ENCODE measurements around the gene STK25. TPM values are rescaled to one million over a fixed set of nuclear protein-coding genes. Genes with fewer than 3 reads are reported as not detected.

STK25 gene
- total and polyA plus RNA-seq, 10 of the 15 experiments (the other 5 are each of a cell fraction or from before 2014, with no cell fraction given): 6.0 to 154 (median 89.3) TPM

DNA sequence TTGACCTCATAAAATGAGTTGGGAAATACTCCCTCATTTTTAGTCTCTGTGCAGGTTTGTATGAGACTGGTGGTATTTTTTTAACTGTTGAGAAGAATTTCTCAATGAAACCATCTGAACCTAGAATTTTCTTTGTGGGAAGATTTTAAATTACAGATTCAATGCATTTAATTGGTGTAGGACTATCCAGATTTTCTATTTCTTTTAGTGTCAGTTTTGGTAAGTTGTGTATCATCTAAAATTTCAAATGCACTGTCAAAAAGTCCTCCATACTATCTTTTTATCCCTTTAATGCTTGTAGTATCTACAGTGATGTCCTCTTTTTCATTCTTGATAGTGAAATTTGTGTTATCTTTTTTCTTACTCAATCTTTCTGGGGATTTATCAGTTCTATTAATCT, 48.4 kb upstream of the STK25 start:
- intact Hi-C loops (cut with micrococcal nuclease; ENCODE audit: unreplicated experiment): no loop called here
- in situ Hi-C loops (cut with MboI): no loop called here

GRCh38 chr2:241555711-241556110, 47.3 kb upstream of the STK25 start:
- no peaks in the 10 kb centered on the region for H4K20me1 ChIP-seq (ENCODE audit: control insufficient read depth, insufficient read depth)
- no peak overlapping the region for H3K4me3 ChIP-seq
- SMC1A ChIA-PET (ENCODE audit: uncharacterized antibody, unreplicated experiment): no interaction called here
- no peak for DNase-seq (ENCODE audit: low read depth, low spot score)
- no peaks in the 10 kb centered on the region for H3K79me2 ChIP-seq (ENCODE audit: control insufficient read depth, insufficient read depth, low read length)
- POLR2A ChIA-PET: no interaction called here
- in situ Hi-C loops (cut with MboI) (no loop called here), intact Hi-C loops (cut with micrococcal nuclease; ENCODE audit: unreplicated experiment) (no loop called here)
- CTCF ChIA-PET: no interaction called here
- no peak for ATAC-seq
- RAD21 ChIA-PET (ENCODE audit: unreplicated experiment): no interaction called here
- WGBS (ENCODE audit: insufficient coverage, insufficient replicate concordance, low lambda C conversion rate, missing lambda C conversion rate): 2% methylated on average over 3 of the region's 3 CpGs
- H3K36me3 ChIP-seq (ENCODE audit: control insufficient read depth in 2 of 2, insufficient read depth in 2 of 2, low read length in 1 of 2): no peaks in the 10 kb centered on the region
- no peak for FAIRE-seq
- no TSS peak for BruUV-seq (replicated peaks)
- H3K4me1 ChIP-seq (ENCODE audit: control insufficient read depth, insufficient read depth, low read length): no peaks in the 10 kb centered on the region
- H3K9me3 ChIP-seq (replicated peaks; ENCODE audit: control insufficient read depth, insufficient read depth, low read length): no peaks in the 10 kb centered on the region; the same call in 2 of the 3 replicates
- H3K27ac ChIP-seq (ENCODE audit: control insufficient read depth, insufficient read depth): no peak overlapping the region
- no peaks in the 10 kb centered on the region; a peak in 2 of 4 replicates for H3K27me3 ChIP-seq (replicated peaks in 1 of 2; ENCODE audit: control insufficient read depth in 2 of 2, insufficient read depth in 2 of 2, low read length in 1 of 2)
- no peak overlapping the region for H2AFZ ChIP-seq (ENCODE audit: control insufficient read depth, low read depth, low read length)
- no peak overlapping the region for H3K4me2 ChIP-seq (ENCODE audit: control insufficient read depth, insufficient read depth)
- H3K9ac ChIP-seq (ENCODE audit: control insufficient read depth, insufficient read depth, low read length): no peak overlapping the region
- TF ChIP-seq CBFB (IDR thresholded peaks at IDR 0.05; ENCODE audit: low read depth): no peak
- TF ChIP-seq CEBPB (IDR thresholded peaks at IDR 0.05; ENCODE audit: borderline replicate concordance in 1 of 2, low read depth in 2 of 2, low read length in 2 of 2): no peak
- TF ChIP-seq EGR1 (IDR thresholded peaks at IDR 0.05; ENCODE audit: borderline replicate concordance in 1 of 2, low read depth in 2 of 2, low read length in 2 of 2): no peak
- TF ChIP-seq IKZF1 (conservative IDR thresholded peaks at IDR 0.05): no peak
- TF ChIP-seq, protein P1, sequence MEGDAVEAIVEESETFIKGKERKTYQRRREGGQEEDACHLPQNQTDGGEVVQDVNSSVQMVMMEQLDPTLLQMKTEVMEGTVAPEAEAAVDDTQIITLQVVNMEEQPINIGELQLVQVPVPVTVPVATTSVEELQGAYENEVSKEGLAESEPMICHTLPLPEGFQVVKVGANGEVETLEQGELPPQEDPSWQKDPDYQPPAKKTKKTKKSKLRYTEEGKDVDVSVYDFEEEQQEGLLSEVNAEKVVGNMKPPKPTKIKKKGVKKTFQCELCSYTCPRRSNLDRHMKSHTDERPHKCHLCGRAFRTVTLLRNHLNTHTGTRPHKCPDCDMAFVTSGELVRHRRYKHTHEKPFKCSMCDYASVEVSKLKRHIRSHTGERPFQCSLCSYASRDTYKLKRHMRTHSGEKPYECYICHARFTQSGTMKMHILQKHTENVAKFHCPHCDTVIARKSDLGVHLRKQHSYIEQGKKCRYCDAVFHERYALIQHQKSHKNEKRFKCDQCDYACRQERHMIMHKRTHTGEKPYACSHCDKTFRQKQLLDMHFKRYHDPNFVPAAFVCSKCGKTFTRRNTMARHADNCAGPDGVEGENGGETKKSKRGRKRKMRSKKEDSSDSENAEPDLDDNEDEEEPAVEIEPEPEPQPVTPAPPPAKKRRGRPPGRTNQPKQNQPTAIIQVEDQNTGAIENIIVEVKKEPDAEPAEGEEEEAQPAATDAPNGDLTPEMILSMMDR (IDR thresholded peaks at IDR 0.05 in 2 of 3, conservative IDR thresholded peaks at IDR 0.05 in 1 of 3; ENCODE audit: control insufficient read depth in 2 of 3, extremely low read depth in 1 of 3, insufficient read depth in 1 of 3, low read depth in 3 of 3, low read length in 3 of 3): no peak
- TF ChIP-seq MTA2 (IDR thresholded peaks at IDR 0.05; ENCODE audit: low read depth): no peak
- no peak for TF ChIP-seq HCFC1 (IDR thresholded peaks at IDR 0.05; ENCODE audit: low read length)

More for the DNA sequence above, 48.4 kb upstream of the STK25 start:
- POLR2A ChIA-PET: interaction anchor here (0.7 kb wide), 1 partner anchor 132 kb away, joined by 3 read pairs; no protein-coding TSS in a partner anchor
- CTCF ChIA-PET: interaction anchor here (0.7 kb wide), 1 partner anchor 384 kb away, joined by 4 read pairs; no protein-coding TSS in a partner anchor
- RAD21 ChIA-PET (ENCODE audit: unreplicated experiment): interaction anchor here (0.7 kb wide), 1 partner anchor 97 kb away, joined by 3 read pairs; no protein-coding TSS in a partner anchor
- Histone ChIP-seq H3K4me3 (no peak overlapping the region), H3K36me3 (ENCODE audit: control insufficient read depth in 2 of 2, insufficient read depth in 2 of 2, low read length in 1 of 2) (no peaks in the 10 kb centered on the region), H3K27me3 (replicated peaks in 1 of 2; ENCODE audit: control insufficient read depth in 2 of 2, insufficient read depth in 2 of 2, low read length in 1 of 2) (no peaks in the 10 kb centered on the region; a peak in 2 of 4 replicates), H3K79me2 (ENCODE audit: control insufficient read depth, insufficient read depth, low read length) (no peaks in the 10 kb centered on the region), H4K20me1 (ENCODE audit: control insufficient read depth, insufficient read depth) (no peaks in the 10 kb centered on the region), H3K9ac (ENCODE audit: control insufficient read depth, insufficient read depth, low read length) (no peak overlapping the region), H2AFZ (ENCODE audit: control insufficient read depth, low read depth, low read length) (no peak overlapping the region), H3K27ac (ENCODE audit: control insufficient read depth, insufficient read depth) (no peak overlapping the region), H3K4me1 (ENCODE audit: control insufficient read depth, insufficient read depth, low read length) (no peaks in the 10 kb centered on the region), H3K4me2 (ENCODE audit: control insufficient read depth, insufficient read depth) (no peak overlapping the region), H3K9me3 (replicated peaks; ENCODE audit: control insufficient read depth, insufficient read depth, low read length) (no peaks in the 10 kb centered on the region; the same call in 2 of the 3 replicates)
- FAIRE-seq (no peak), ATAC-seq (no peak), DNase-seq (ENCODE audit: low read depth, low spot score) (no peak)
- SMC1A ChIA-PET (ENCODE audit: uncharacterized antibody, unreplicated experiment): no interaction called here
- TF ChIP-seq, protein P2, sequence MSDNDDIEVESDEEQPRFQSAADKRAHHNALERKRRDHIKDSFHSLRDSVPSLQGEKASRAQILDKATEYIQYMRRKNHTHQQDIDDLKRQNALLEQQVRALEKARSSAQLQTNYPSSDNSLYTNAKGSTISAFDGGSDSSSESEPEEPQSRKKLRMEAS (IDR thresholded peaks at IDR 0.05; ENCODE audit: low read depth, low read length): no peak
- TF ChIP-seq NBN (IDR thresholded peaks at IDR 0.05) (no peak), ZNF217 (IDR thresholded peaks at IDR 0.05) (no peak)
- TF ChIP-seq, protein P3, sequence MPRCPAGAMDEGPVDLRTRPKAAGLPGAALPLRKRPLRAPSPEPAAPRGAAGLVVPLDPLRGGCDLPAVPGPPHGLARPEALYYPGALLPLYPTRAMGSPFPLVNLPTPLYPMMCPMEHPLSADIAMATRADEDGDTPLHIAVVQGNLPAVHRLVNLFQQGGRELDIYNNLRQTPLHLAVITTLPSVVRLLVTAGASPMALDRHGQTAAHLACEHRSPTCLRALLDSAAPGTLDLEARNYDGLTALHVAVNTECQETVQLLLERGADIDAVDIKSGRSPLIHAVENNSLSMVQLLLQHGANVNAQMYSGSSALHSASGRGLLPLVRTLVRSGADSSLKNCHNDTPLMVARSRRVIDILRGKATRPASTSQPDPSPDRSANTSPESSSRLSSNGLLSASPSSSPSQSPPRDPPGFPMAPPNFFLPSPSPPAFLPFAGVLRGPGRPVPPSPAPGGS (IDR thresholded peaks at IDR 0.05; ENCODE audit: borderline replicate concordance, insufficient read depth, low read depth, low read length, poor library complexity, severe bottlenecking): no peak
- no TSS peak for BruUV-seq (replicated peaks)
